Measurements from ENCODE around the gene EVA1B. TPM values are rescaled to one million over a fixed set of nuclear protein-coding genes. Genes with fewer than 3 reads are reported as not detected.

EVA1B gene
- total and polyA plus RNA-seq, 2 of the 4 experiments (the other 2 are of a cell fraction), result 49.8 to 64.6 TPM

- Histone ChIP-seq H3K56ac (ENCODE audit: extremely low read depth, insufficient read depth, low read length) (no peak overlapping the region), H3K9me3 (ENCODE audit: control insufficient read depth, insufficient read depth, low read length) (no peaks in the 10 kb centered on the region), H3K4me3 (ENCODE audit: insufficient read depth, low read depth, low read length) (no peak overlapping the region), H3K23ac (ENCODE audit: low read depth, low read length) (no peak overlapping the region), H4K5ac (ENCODE audit: low read depth, low read length) (no peak overlapping the region), H3K79me1 (ENCODE audit: low read depth in 1 of 2, low read length in 2 of 2) (peaks cover 6 to 75% of the 10 kb centered on the region in 2 experiments; a peak in 2 of 4 replicates), H3K18ac (ENCODE audit: low read depth, low read length) (no peak overlapping the region), H4K20me1 (ENCODE audit: insufficient read depth, low read length) (peaks cover 10% of the 10 kb centered on the region; the same call in 1 of the 2 replicates), H4K8ac (ENCODE audit: low read depth in 2 of 2, low read length in 2 of 2) (no peak overlapping the region), H3K4ac (ENCODE audit: low read depth, low read length) (peak overlapping the region; percentile 47), H2AK9ac (replicated peaks; ENCODE audit: low read depth, low read length, poor library complexity) (peak overlapping the region; percentile 6), H2AK5ac (ENCODE audit: low read depth, low read length) (peak overlapping the region; percentile 17; the same call in 1 of the 2 replicates), H2BK120ac (ENCODE audit: low read depth, low read length) (no peak overlapping the region), H3K27me3 (ENCODE audit: control insufficient read depth, insufficient read depth, low read length) (no peaks in the 10 kb centered on the region), H3K14ac (replicated peaks; ENCODE audit: low read depth, low read length) (no peak overlapping the region), H2BK15ac (ENCODE audit: low read depth, low read length) (no peak overlapping the region), H3K36me3 (ENCODE audit: control insufficient read depth, insufficient read depth, low read length) (peaks cover 17% of the 10 kb centered on the region), H2BK20ac (ENCODE audit: low read depth, low read length) (no peak overlapping the region), H3K4me2 (ENCODE audit: low read depth, low read length) (no peak overlapping the region), H3K9ac (ENCODE audit: low read depth, low read length) (no peak overlapping the region), H3K4me1 (ENCODE audit: control insufficient read depth, insufficient read depth, low read length) (peaks cover 12% of the 10 kb centered on the region), H3K9me1 (ENCODE audit: insufficient read depth, low read length) (peaks cover 19% of the 10 kb centered on the region), H2BK5ac (ENCODE audit: low read depth, low read length, poor library complexity, severe bottlenecking) (no peak overlapping the region), H3K27ac (ENCODE audit: insufficient read depth, low read length) (no peak overlapping the region; the same call in 1 of the 2 replicates), H4K91ac (ENCODE audit: insufficient read depth, low read depth, low read length) (no peak overlapping the region), H2AFZ (replicated peaks; ENCODE audit: low read length, poor library complexity) (no peak overlapping the region)
- BruUV-seq (replicated peaks), result no TSS peak
- TF ChIP-seq RFX5 (IDR thresholded peaks at IDR 0.05; ENCODE audit: low read depth, low read length) (no peak), SMC3 (IDR thresholded peaks at IDR 0.05; ENCODE audit: low read depth, low read length) (no peak), MXI1 (IDR thresholded peaks at IDR 0.05; ENCODE audit: borderline replicate concordance, low read depth, low read length) (no peak), MAFK (IDR thresholded peaks at IDR 0.05; ENCODE audit: low read depth, low read length) (no peak), CHD1 (IDR thresholded peaks at IDR 0.05; ENCODE audit: low read depth, low read length) (no peak)
- TF ChIP-seq, protein P1, sequence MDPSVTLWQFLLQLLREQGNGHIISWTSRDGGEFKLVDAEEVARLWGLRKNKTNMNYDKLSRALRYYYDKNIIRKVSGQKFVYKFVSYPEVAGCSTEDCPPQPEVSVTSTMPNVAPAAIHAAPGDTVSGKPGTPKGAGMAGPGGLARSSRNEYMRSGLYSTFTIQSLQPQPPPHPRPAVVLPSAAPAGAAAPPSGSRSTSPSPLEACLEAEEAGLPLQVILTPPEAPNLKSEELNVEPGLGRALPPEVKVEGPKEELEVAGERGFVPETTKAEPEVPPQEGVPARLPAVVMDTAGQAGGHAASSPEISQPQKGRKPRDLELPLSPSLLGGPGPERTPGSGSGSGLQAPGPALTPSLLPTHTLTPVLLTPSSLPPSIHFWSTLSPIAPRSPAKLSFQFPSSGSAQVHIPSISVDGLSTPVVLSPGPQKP (IDR thresholded peaks at IDR 0.05; ENCODE audit: borderline replicate concordance, low read depth, low read length), result no peak
- 83% methylated on average over 3 of the region's 5 CpGs; no CpG with 5 or more reads in 1 of the 2 experiments for WGBS, 2 experiments (ENCODE audit: extremely low coverage in 2 of 2, insufficient read length in 1 of 2)
- ChIA-PET POLR2A (ENCODE audit: unreplicated experiment) (no interaction called here), CTCF (interaction anchor here (1.4 to 2.3 kb wide), 2 partner anchors 16 to 25 kb away, joined by 5 to 15 read pairs; no protein-coding TSS in a partner anchor)
- ATAC-seq (ENCODE audit: low read depth) (no peak), DNase-seq (no peak)
- intact Hi-C loops (cut with micrococcal nuclease), result loop anchor here (5.0 kb wide), 1 partner anchor 45 kb away; the partner anchor contains the start of gene EVA1B
- dilution Hi-C loops (cut with HindIII; ENCODE audit: low sequenced_read_pairs, unreplicated experiment), result no loop called here
- in situ Hi-C loops (cut with MboI; ENCODE audit: low sequenced_read_pairs), result no loop called here
These were observed 43.6 kb upstream of the EVA1B start for GRCh38 chr1:36367066-36367465.

Data from IMR-90 (cell line).